Left ventricle myocardium inferior (tissue), 1 donor: ENCODE data around the gene CAMK2G. TPM values are rescaled to one million over a fixed set of nuclear protein-coding genes. Genes with fewer than 3 reads are reported as not detected.

Experiments used
- DNase-seq: peaks from one replicate; pipeline ENCODE4 v3.0.0-alpha.2; 2020
- H3K27ac ChIP-seq: fragments of 200-600 bp; replicated peaks from 2 replicates; pipeline ENCODE4 v1.8.0; 2021
- H3K27me3 ChIP-seq: fragments of 200-600 bp; 2 replicates; pipeline ENCODE4 v1.8.0; 2021; ENCODE audit warnings: low read depth
- H3K36me3 ChIP-seq: fragments of 200-600 bp; 2 replicates; pipeline ENCODE4 v1.8.0; 2021
- H3K4me1 ChIP-seq: fragments of 200-600 bp; 2 replicates; pipeline ENCODE4 v1.8.0; 2021
- H3K4me3 ChIP-seq: fragments of 200-600 bp; 2 replicates; pipeline ENCODE4 v1.8.0; 2021; ENCODE audit warnings: mild to moderate bottlenecking, moderate library complexity
- H3K9me3 ChIP-seq: fragments of 200-600 bp; replicated peaks from 2 replicates; pipeline ENCODE4 v1.8.0; 2021
- CTCF ChIP-seq: fragments of 200-600 bp; IDR thresholded peaks from 2 replicates; pipeline ENCODE4 v1.8.0; 2021; ENCODE audit warnings: antibody characterized with exemption, mild to moderate bottlenecking, borderline replicate concordance
- intact Hi-C: fragments of 100-400 bp; cut with micrococcal nuclease; formaldehyde crosslinking; loops from one replicate; pipeline ENCODE4 v1.11.0; 2022
- total RNA-seq: library from RNA; stranded (reverse); fragmentation: NEBNext Ultra II Directional; extraction: Animal tissue kit (Norgen Biotek cat#: 25700); gene quantifications from one replicate; pipeline ENCODE4 v1.2.1, GENCODE V29; 2021
- donor health status: DM: no; HTN: yes; CAD: no; lungs with severe emphysema.

The CAMK2G gene
- total RNA-seq, 1 donor from 2014 or later = 12.5 TPM

GRCh38 chr10:73910764-73911552, 36.6 kb upstream of the CAMK2G start, which contains the start of gene PLAU:
Gene PLAU, plus strand, starts transcription at chr10:73911132. Its CDS starts 424 bp downstream, at chr10:73911556.
- peaks cover 27% of the 10 kb centered on the region for H3K27me3 ChIP-seq
- no peak for TF ChIP-seq CTCF
- H3K27ac ChIP-seq = peak within 1 kb of the TSS; percentile 92
- DNase-seq = peak; percentile 60
- H3K9me3 ChIP-seq = no peaks in the 10 kb centered on the region
- intact Hi-C loops = no loop called here
- peaks cover 5% of the 10 kb centered on the region for H3K36me3 ChIP-seq
- H3K4me1 ChIP-seq = peaks cover 100% of the 10 kb centered on the region
- peak within 1 kb of the TSS; percentile 89 for H3K4me3 ChIP-seq

- Histone ChIP-seq H3K27me3 (peaks cover 27% of the 10 kb centered on the region), H3K36me3 (peaks cover 5% of the 10 kb centered on the region), H3K27ac (peak overlapping the region; percentile 92), H3K4me1 (peaks cover 96% of the 10 kb centered on the region), H3K9me3 (no peaks in the 10 kb centered on the region), H3K4me3 (peak overlapping the region; percentile 89)
- TF ChIP-seq CTCF = no peak
- DNase-seq = no peak
- intact Hi-C loops = no loop called here
These were observed 36.0 kb upstream of the CAMK2G start for GRCh38 chr10:73910401-73910763.

- H3K27me3 ChIP-seq = peaks cover 27% of the 10 kb centered on the region
- H3K4me1 ChIP-seq = peaks cover 89% of the 10 kb centered on the region
- TF ChIP-seq CTCF = no peak
- peaks cover 2% of the 10 kb centered on the region for H3K36me3 ChIP-seq
- peak overlapping the region; percentile 92 for H3K27ac ChIP-seq
- DNase-seq = no peak
- H3K4me3 ChIP-seq = peak overlapping the region; percentile 89
- H3K9me3 ChIP-seq = no peaks in the 10 kb centered on the region
- intact Hi-C loops = no loop called here
These were observed 35.3 kb upstream of the CAMK2G start for GRCh38 chr10:73909540-73910115.

- Histone ChIP-seq H3K27me3 (peaks cover 27% of the 10 kb centered on the region), H3K9me3 (no peaks in the 10 kb centered on the region), H3K4me1 (peaks cover 83% of the 10 kb centered on the region), H3K36me3 (no peaks in the 10 kb centered on the region), H3K27ac (peak overlapping the region; percentile 92), H3K4me3 (peak overlapping the region; percentile 17)
- intact Hi-C loops = no loop called here
- peak; percentile 33 for DNase-seq
- TF ChIP-seq CTCF = no peak
These were observed 34.6 kb upstream of the CAMK2G start for GRCh38 chr10:73908853-73909539.

GRCh38 chr10:73907841-73908517, 33.6 kb upstream of the CAMK2G start:
- intact Hi-C loops = no loop called here
- Histone ChIP-seq H3K9me3 (no peaks in the 10 kb centered on the region), H3K4me1 (peaks cover 72% of the 10 kb centered on the region), H3K36me3 (no peaks in the 10 kb centered on the region), H3K27ac (peak overlapping the region; percentile 92), H3K27me3 (peaks cover 20% of the 10 kb centered on the region), H3K4me3 (no peak overlapping the region)
- peak; percentile 44 for DNase-seq
- TF ChIP-seq CTCF = no peak
